ENCODE data around the gene PRKCB.

PRKCB gene

GRCh38 chr16:23945243-23945642, 109.5 kb downstream of the PRKCB start:
- no peak for DNase-seq

GRCh38 chr16:23947838-23948237, 112.1 kb downstream of the PRKCB start:
- DNase-seq, result no peak

- DNase-seq, result peak; percentile 35 to 48
Observed at GRCh38 chr16:23948949-23949411, 113.2 kb downstream of the PRKCB start.

- peak; percentile 37 to 59 for DNase-seq
Observed at GRCh38 chr16:23949630-23950290, 114.0 kb downstream of the PRKCB start.

GRCh38 chr16:23950291-23950894, 114.6 kb downstream of the PRKCB start:
- DNase-seq, result no peak

GRCh38 chr16:23950898-23951297, 115.1 kb downstream of the PRKCB start:
- no peak for DNase-seq

GRCh38 chr16:23952128-23952970, 116.6 kb downstream of the PRKCB start:
- peak; percentile 32 to 48 for DNase-seq

- DNase-seq, result no peak
Observed at GRCh38 chr16:23952971-23953300, 117.2 kb downstream of the PRKCB start.

- no peak for DNase-seq
Observed at GRCh38 chr16:23953476-23953875, 117.7 kb downstream of the PRKCB start.

GRCh38 chr16:23955088-23955487, 119.3 kb downstream of the PRKCB start:
- DNase-seq, result no peak

- DNase-seq, result no peak
Observed at GRCh38 chr16:23957287-23957686, 121.5 kb downstream of the PRKCB start.

- no peak for DNase-seq
Observed at GRCh38 chr16:23959072-23959751, 123.4 kb downstream of the PRKCB start.

- DNase-seq, result no peak
Observed at GRCh38 chr16:23959752-23960072, 123.9 kb downstream of the PRKCB start.

GRCh38 chr16:23960081-23960885, 124.5 kb downstream of the PRKCB start:
- no peak for DNase-seq

GRCh38 chr16:23962001-23962400, 126.2 kb downstream of the PRKCB start:
- DNase-seq, result peak; percentile 71 to 77

GRCh38 chr16:23964136-23964535, 128.4 kb downstream of the PRKCB start:
- DNase-seq, result no peak

GRCh38 chr16:23965137-23965733, 129.5 kb downstream of the PRKCB start:
- DNase-seq, result no peak

GRCh38 chr16:23966597-23967394, 131.0 kb downstream of the PRKCB start:
- no peak for DNase-seq

- DNase-seq, result no peak
Observed at GRCh38 chr16:23967775-23968174, 132.0 kb downstream of the PRKCB start.

- no peak for DNase-seq
Observed at GRCh38 chr16:23968176-23968575, 132.4 kb downstream of the PRKCB start.

All from stimulated activated CD4-positive, alpha-beta T cell treated with anti-CD3 and anti-CD28 coated beads, Interleukin-2, amount 100 ng/mL, for 24 hours (primary cell).